ENCODE data around the gene DIPK2A.

DIPK2A gene

DNA sequence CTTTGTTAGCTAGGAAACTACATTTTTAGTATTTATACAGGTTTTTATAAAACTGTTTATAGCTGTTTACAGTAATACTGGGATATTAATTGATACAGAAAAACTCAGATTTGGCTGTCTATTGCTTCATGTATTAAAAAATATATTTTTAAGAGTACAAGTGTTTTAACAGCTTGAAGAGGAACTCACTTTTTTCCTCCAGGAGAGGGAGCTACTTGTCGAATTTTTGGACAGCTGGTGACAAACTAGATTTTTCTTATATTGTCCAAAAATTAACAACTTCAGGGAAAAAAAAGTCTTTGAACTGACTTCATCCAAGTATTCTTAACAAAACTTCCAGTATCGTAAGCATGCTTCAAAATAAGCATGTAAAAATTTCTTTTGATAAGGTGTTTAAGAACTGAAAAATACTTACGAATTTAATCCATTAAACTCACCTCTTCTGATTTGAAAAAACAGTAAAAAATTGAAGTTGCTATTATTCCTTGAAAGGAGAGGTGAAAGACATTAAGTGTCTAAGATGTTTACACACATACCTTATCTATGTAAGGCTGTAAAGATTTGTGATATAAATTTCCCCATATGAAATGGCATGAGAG, 4.0 kb downstream of the DIPK2A start:
- no peak for DNase-seq

DNA sequence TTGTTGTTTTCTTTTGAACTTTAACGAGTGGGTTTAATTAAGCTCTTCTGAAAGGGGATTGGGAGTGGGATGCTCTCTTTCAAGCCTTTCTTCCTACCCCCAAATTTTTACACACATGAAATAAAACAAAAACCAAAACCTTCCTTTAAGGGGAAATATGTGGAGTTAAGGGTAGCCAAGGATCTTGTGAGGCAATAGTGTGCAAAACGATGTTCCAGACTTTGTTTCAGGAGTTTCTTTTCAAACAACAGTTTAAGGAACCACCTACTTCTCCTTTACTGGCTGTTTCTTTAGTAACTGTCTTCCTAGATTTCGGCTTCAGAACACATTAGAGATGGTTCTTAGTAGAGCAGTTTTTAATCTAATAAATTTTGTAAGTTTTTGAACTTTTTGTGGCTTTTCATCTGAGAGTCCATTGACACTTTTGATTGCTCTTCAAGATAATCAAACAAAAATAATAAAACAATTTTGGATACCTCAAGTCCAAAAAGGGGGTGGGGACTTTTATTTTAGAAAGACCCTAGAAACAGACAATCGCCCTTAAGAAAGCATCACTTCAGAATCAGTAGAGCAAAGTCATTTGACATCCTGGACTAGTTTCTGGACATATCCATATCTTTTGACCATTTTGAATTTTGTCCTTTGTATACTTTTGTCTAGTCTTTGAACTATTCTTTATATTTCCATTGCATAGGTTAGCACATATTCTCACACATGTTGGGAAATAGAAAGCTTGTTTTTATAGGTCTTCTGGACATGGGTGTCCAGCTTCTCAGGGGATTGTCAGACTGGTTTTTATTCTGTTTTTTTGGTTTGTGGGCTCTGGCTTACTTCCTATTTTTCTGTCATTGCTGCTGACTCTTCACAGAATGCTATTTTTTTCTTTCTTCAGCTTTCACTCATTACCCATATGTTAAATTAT, 6.0 kb downstream of the DIPK2A start:
- DNase-seq = no peak

DNA sequence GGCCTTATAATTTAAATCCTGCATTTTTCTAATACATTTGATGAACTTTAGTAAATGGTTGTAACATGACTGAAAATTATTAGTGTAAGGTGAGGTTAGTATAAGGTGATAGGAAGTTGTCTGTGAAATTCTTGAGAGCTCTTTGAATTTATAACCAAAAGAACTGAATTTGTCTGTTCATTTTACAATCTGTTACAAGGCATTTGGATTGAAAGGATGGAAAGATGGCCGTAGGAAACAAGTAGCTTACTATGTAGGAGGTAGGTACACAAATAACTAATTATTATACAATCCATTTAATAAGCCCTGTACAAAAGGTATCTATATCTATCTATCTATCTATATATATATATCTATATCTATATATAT, 6.6 kb downstream of the DIPK2A start:
- no peak for DNase-seq

DNA sequence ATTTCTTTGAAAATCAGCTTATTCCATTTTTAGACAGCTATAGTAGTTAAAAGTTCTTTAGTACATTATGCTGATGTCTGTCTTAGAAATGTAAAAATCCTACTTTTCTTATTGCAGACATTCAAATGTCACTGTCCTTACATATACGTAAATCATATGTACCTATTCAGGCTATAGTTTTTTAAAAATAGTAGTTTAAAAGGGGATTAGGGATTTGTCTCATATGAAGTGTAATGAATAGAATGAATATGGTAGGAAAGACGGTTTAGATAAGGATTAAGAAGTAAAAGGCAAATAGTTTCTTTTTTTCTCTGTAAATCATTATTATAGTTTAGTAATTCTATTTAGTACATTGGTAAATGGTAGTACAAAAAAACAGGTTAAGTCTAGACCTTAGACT, 7.4 kb downstream of the DIPK2A start:
- no peak for DNase-seq

DNA sequence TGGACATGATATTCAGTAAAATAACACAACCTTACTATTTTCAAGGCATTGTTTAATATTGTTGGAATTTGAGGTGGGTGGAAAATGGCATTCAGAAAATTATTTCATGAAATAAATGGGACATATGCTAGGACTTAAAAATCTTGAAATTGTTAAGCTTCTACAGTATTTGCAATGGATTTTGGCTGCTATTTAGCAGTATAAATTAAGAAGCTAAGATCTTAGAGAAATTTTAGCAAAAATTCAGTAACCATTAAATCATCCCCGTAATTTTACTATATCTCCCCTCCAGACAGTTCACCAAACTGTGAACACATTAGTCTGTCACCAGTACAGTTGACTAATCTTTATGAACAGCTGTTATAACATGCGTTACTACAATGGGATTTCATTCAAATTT, 8.2 kb downstream of the DIPK2A start:
- DNase-seq = no peak

DNA sequence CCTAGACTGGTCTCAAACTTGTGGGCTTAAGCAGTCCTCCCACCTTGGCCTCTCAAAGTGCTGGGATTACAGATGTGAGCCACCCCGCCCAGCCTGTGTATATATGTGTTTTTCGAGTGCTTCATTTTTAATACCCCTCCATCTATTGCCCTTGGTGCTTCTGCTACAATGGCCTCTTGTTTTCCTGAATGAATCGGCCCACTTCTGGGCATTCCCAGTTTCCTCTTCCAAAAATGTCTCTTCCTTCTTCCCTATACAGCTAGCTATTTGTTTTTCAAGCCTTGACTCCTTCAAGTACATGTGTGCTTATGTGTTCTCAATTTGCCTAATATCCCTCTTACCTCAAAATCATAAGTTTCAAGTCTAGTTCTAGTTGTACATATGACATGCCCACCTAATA, 16.7 kb downstream of the DIPK2A start:
- DNase-seq = no peak

DNA sequence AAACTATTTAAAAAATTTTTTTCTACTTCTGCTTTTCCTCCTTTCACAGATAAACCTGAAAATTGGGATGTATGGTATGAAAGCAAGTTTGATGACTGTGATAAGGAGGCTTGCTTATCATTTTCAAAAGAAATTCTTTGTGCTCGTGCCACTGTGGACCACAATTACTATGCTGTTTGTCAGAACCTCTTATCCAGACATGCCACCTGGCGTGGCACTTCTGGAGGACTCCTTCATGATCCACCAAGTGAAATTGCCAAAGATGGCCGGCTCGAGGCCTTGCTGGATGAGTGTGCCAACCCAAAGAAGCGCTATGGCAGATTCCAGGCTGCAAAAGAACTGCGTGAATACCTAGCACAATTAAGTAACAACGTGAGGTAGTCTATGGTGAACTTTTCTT, 17.8 kb downstream of the DIPK2A start:
- DNase-seq = no peak

DNA sequence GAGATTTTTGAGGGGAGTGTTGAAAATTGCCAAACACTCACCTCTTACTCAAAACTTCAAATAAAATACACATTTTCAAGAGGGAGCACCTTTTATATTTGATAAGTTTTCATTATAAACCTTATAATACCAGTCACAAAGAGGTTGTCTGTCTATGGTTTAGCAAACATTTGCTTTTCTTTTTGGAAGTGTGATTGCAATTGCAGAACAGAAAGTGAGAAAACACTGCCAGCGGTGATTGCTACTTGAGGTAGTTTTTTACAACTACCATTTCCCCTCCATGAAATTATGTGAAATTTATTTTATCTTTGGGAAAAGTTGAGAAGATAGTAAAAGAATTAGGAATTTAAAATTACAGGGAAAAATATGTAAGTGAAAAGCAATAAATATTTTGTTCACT, 20.1 kb downstream of the DIPK2A start:
- DNase-seq = no peak

DNA sequence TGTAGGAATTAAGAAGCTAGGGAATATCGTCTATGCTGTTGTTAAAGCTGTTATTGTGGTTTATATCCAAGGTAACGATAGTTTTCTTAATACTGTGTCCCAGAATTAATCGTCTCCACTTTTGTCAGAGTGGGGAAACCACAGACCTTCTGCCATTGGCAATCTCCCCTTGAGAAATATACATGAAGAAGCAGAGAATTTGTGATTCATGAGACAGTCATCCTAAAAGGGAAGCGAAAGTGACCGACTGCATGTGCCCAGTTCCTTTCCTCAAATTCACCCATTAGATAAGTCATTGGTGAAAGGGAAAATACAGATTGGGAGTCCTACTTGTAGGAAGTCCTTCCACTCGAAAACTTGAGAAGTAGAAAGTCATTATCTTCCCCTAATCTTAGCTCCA, 26.6 kb downstream of the DIPK2A start:
- no peak for DNase-seq

DNA sequence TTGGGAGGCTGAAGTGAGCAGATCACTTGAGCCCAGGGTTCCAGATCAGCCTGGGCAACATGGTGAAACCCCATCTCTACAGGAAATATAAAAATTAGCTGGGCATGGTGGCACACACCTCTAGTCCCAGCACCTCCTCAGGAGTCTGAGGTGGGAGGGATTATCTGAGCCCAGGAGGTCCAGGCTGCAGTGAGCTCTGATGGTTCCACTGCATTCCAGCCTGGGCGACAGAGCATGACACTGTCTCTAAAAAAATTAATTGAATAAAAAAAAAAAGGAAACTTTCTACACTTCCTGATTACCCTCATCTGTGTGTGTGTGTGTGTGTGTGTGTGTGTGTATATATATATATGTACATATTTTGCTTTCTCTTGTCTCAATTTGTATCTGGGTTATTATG, 31.4 kb downstream of the DIPK2A start:
- DNase-seq = no peak

DNA sequence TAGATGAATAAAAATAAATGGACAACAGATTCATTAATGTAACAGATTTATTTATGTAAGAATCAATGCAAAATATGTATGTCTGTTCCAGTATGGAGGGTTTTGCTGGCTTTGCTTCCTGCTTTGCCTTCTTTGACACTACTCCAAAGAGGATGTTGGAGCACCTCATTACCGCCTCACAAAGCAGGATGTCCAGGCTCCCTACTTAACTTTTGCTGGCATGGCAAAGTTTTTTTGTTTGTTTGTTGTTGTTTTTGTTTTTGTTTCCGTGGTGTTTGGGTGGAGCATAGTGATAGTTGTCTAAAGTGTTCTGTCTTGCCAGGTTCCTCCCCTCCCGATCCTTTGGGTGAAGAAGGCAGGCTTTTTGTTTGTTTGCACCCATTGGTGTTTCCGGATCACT, 38.7 kb downstream of the DIPK2A start:
- no peak for DNase-seq

DNA sequence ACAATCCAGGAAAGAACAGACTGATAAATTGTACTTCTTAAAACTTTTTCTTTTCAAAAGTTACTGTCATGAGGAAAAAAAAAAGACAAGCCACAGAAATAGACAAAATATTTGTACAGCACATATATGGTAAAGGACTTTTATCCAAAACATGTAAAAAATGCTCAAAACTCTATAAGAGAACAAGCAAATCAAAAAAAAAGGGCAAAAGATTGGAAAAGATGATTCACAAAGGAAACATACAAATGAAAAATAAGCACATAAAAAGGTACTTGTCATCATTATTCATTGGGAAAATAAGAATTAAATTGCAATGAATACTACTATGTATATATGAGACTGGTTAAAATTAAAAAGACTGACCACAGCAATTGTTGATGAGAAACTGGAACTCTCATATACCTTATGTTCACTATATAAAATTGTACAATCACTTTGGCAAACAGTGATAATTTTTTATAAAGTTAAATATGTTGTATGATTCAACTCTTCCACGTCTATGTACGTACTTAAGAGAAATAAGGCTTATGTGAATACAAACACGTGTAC, 39.7 kb downstream of the DIPK2A start:
- DNase-seq = no peak

DNA sequence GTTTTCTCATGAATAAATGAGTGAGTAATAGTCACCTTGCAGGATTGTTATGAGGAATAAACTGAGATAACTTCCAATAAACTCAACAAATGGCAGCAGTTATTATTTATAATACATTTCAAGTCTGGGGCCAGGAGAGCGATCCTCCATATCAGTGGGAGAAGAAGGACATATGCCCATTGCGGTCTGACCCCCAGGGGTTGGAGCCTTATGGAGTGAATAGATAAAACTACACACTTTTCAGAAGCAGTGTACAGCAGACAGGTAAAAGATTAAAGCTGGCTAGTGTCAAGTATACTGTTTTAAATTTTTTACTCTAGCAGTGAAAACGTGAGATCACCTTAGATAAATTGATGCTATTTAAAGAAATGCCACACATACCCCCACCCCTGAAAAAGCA, 43.5 kb downstream of the DIPK2A start:
- DNase-seq = no peak

DNA sequence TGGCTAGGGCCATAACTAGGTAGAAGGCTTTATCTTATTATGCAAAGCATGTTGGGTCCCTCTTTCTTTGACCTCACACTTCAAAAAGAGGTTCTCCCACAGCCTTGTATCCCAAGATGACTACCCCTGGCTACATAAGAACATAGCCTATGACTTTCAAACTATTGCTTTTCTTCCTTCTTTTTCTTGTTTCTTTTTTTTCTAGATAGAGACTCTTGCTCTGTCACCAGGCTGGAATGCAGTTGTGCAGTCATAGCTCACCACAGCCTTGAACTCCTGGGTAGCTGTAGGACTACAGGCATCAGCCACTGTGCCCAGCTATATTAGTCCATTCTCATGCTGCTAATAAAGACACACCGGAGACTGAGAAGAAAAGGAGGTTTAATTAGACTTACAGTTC, 47.2 kb downstream of the DIPK2A start:
- DNase-seq = no peak
